ENCODE data around the gene ACP4.
"Not testable (repeated sequence)": the region's sequence is repeated elsewhere in the genome, so short reads cannot be mapped to it uniquely, and the experiment has no call there.

The ACP4 gene

DNA sequence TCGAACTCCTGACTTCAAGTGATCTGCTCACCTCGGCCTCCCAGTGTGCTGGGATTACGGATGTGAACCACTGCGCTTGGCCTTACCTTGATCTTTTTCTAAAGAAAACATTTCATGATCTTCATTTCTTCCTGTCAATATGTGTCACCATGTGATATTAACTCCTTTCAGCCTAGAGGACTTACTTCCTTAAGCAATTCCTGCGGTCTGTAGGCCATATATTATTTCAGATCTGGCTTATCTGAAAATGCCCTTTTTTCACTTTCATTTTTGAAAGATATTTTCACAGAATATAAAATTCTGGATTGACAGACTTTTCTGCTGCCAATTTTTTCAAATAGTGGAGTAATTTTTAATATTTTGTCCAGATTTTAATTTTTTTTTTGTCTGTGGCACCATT is 21.9 kb upstream of the ACP4 start:
- Histone ChIP-seq H3K36me3 (ENCODE audit: insufficient read depth, low read length) (no peaks in the 10 kb centered on the region; the same call in 1 of the 2 replicates), H3K9me3 (ENCODE audit: low read length) (no peaks in the 10 kb centered on the region), H2AFZ (ENCODE audit: low read length) (no peak overlapping the region), H3F3A (ENCODE audit: insufficient read depth, low read length) (no peaks in the 10 kb centered on the region), H3K9me2 (ENCODE audit: low read depth, low read length) (no peaks in the 10 kb centered on the region), H3K4me1 (ENCODE audit: insufficient read depth, low read length, severe bottlenecking) (no peaks in the 10 kb centered on the region), H3K27ac (ENCODE audit: low read depth, low read length, poor library complexity, severe bottlenecking) (no peak overlapping the region), H3K9ac (ENCODE audit: low read length) (no peak overlapping the region), H3K79me2 (ENCODE audit: insufficient read depth, low read length) (no peaks in the 10 kb centered on the region), H3K4me3 (ENCODE audit: low read depth, low read length, poor library complexity, severe bottlenecking) (no peak overlapping the region), H3K27me3 (ENCODE audit: insufficient read depth, low read length) (no peaks in the 10 kb centered on the region), H4K20me1 (ENCODE audit: insufficient read depth, low read length) (no peaks in the 10 kb centered on the region), H3K4me2 (ENCODE audit: low read length) (no peak overlapping the region)
- TF ChIP-seq, protein P1, sequence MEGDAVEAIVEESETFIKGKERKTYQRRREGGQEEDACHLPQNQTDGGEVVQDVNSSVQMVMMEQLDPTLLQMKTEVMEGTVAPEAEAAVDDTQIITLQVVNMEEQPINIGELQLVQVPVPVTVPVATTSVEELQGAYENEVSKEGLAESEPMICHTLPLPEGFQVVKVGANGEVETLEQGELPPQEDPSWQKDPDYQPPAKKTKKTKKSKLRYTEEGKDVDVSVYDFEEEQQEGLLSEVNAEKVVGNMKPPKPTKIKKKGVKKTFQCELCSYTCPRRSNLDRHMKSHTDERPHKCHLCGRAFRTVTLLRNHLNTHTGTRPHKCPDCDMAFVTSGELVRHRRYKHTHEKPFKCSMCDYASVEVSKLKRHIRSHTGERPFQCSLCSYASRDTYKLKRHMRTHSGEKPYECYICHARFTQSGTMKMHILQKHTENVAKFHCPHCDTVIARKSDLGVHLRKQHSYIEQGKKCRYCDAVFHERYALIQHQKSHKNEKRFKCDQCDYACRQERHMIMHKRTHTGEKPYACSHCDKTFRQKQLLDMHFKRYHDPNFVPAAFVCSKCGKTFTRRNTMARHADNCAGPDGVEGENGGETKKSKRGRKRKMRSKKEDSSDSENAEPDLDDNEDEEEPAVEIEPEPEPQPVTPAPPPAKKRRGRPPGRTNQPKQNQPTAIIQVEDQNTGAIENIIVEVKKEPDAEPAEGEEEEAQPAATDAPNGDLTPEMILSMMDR (IDR thresholded peaks at IDR 0.05; ENCODE audit: low read length), result no peak
- no peak for TF ChIP-seq EZH2 (IDR thresholded peaks at IDR 0.05; ENCODE audit: borderline replicate concordance, low read length)

DNA sequence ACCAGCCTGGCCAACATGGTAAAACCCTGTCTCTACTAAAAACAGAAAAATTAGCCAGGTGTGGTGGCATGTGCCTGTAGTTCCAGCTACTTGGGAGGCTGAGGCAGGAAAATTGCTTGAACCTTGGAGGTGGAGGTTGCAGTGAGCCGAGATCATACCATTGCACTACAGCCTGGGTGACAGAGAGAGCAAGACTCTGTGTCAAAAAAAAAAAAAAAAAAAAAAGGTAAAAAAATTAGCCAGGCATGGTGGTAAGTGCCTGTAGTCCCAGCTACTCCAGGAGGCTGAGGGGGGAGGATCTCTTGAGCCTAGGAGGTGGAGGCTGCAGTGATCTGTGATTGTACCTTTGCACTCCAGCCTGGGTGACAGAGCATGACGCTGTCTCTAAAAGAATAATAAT is 20.1 kb upstream of the ACP4 start, which contains the start of gene GPR32:
GPR32 (plus strand) TSS at position 301 of the 400 bp plus-strand sequence. CDS start 137 bp downstream, outside the sequence.
- not testable (repeated sequence) for H3K4me2 ChIP-seq (ENCODE audit: low read length); H3K79me2 ChIP-seq (ENCODE audit: insufficient read depth, low read length); H3K4me3 ChIP-seq (ENCODE audit: low read depth, low read length, poor library complexity, severe bottlenecking); H4K20me1 ChIP-seq (ENCODE audit: insufficient read depth, low read length); H3K36me3 ChIP-seq (ENCODE audit: insufficient read depth, low read length); H2AFZ ChIP-seq (ENCODE audit: low read length); H3K9ac ChIP-seq (ENCODE audit: low read length); H3K27ac ChIP-seq (ENCODE audit: low read depth, low read length, poor library complexity, severe bottlenecking); H3F3A ChIP-seq (ENCODE audit: insufficient read depth, low read length); H3K9me3 ChIP-seq (ENCODE audit: low read length); H3K27me3 ChIP-seq (ENCODE audit: insufficient read depth, low read length); H3K9me2 ChIP-seq (ENCODE audit: low read depth, low read length); H3K4me1 ChIP-seq (ENCODE audit: insufficient read depth, low read length, severe bottlenecking)

DNA sequence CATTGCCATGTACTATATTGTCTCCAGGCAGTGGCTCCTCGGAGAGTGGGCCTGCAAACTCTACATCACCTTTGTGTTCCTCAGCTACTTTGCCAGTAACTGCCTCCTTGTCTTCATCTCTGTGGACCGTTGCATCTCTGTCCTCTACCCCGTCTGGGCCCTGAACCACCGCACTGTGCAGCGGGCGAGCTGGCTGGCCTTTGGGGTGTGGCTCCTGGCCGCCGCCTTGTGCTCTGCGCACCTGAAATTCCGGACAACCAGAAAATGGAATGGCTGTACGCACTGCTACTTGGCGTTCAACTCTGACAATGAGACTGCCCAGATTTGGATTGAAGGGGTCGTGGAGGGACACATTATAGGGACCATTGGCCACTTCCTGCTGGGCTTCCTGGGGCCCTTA is 19.3 kb upstream of the ACP4 start:
- Histone ChIP-seq H3K27ac (ENCODE audit: low read depth, low read length, poor library complexity, severe bottlenecking) (no peak overlapping the region), H3K9ac (ENCODE audit: low read length) (no peak overlapping the region), H3K9me2 (ENCODE audit: low read depth, low read length) (no peaks in the 10 kb centered on the region), H3K79me2 (ENCODE audit: insufficient read depth, low read length) (no peaks in the 10 kb centered on the region), H3F3A (ENCODE audit: insufficient read depth, low read length) (no peaks in the 10 kb centered on the region), H3K27me3 (ENCODE audit: insufficient read depth, low read length) (no peaks in the 10 kb centered on the region), H3K4me3 (ENCODE audit: low read depth, low read length, poor library complexity, severe bottlenecking) (no peak overlapping the region), H3K4me2 (ENCODE audit: low read length) (no peak overlapping the region), H4K20me1 (ENCODE audit: insufficient read depth, low read length) (no peaks in the 10 kb centered on the region), H3K4me1 (ENCODE audit: insufficient read depth, low read length, severe bottlenecking) (no peaks in the 10 kb centered on the region), H3K36me3 (ENCODE audit: insufficient read depth, low read length) (no peaks in the 10 kb centered on the region; the same call in 1 of the 2 replicates), H2AFZ (ENCODE audit: low read length) (no peak overlapping the region), H3K9me3 (ENCODE audit: low read length) (no peaks in the 10 kb centered on the region)
- no peak for TF ChIP-seq EZH2 (IDR thresholded peaks at IDR 0.05; ENCODE audit: borderline replicate concordance, low read length)
- TF ChIP-seq, protein P1 (IDR thresholded peaks at IDR 0.05; ENCODE audit: low read length), result no peak

GRCh38 chr19:50772476-50772875 is 17.7 kb upstream of the ACP4 start:
- Histone ChIP-seq H3K36me3 (ENCODE audit: insufficient read depth, low read length) (no peaks in the 10 kb centered on the region; the same call in 1 of the 2 replicates), H2AFZ (ENCODE audit: low read length) (no peak overlapping the region), H3K9ac (ENCODE audit: low read length) (no peak overlapping the region), H3F3A (ENCODE audit: insufficient read depth, low read length) (no peaks in the 10 kb centered on the region), H3K9me2 (ENCODE audit: low read depth, low read length) (no peaks in the 10 kb centered on the region), H3K27me3 (ENCODE audit: insufficient read depth, low read length) (no peaks in the 10 kb centered on the region), H3K27ac (ENCODE audit: low read depth, low read length, poor library complexity, severe bottlenecking) (no peak overlapping the region), H3K4me1 (ENCODE audit: insufficient read depth, low read length, severe bottlenecking) (no peaks in the 10 kb centered on the region), H4K20me1 (ENCODE audit: insufficient read depth, low read length) (no peaks in the 10 kb centered on the region), H3K79me2 (ENCODE audit: insufficient read depth, low read length) (no peaks in the 10 kb centered on the region), H3K9me3 (ENCODE audit: low read length) (no peaks in the 10 kb centered on the region), H3K4me3 (ENCODE audit: low read depth, low read length, poor library complexity, severe bottlenecking) (no peak overlapping the region), H3K4me2 (ENCODE audit: low read length) (no peak overlapping the region)
- no peak for TF ChIP-seq EZH2 (IDR thresholded peaks at IDR 0.05; ENCODE audit: borderline replicate concordance, low read length)
- TF ChIP-seq, protein P1 (IDR thresholded peaks at IDR 0.05; ENCODE audit: low read length), result no peak

- H3K27me3 ChIP-seq (ENCODE audit: insufficient read depth, low read length); H3K4me3 ChIP-seq (ENCODE audit: low read depth, low read length, poor library complexity, severe bottlenecking); H2AFZ ChIP-seq (ENCODE audit: low read length); H4K20me1 ChIP-seq (ENCODE audit: insufficient read depth, low read length); H3K4me2 ChIP-seq (ENCODE audit: low read length); H3K9ac ChIP-seq (ENCODE audit: low read length); H3K27ac ChIP-seq (ENCODE audit: low read depth, low read length, poor library complexity, severe bottlenecking); H3K79me2 ChIP-seq (ENCODE audit: insufficient read depth, low read length); H3F3A ChIP-seq (ENCODE audit: insufficient read depth, low read length); H3K36me3 ChIP-seq (ENCODE audit: insufficient read depth, low read length); H3K4me1 ChIP-seq (ENCODE audit: insufficient read depth, low read length, severe bottlenecking); H3K9me2 ChIP-seq (ENCODE audit: low read depth, low read length); H3K9me3 ChIP-seq (ENCODE audit: low read length): not testable (repeated sequence)
These were observed 17.3 kb upstream of the ACP4 start for GRCh38 chr19:50772912-50773311.

All from OCI-LY1 (cell line).